HG03354 (cell line): ENCODE data around the gene OPA1.
A peak's percentile ranks its signal among the peaks of the same experiment; 100 is the strongest.
"Not testable (repeated sequence)": the region's sequence is repeated elsewhere in the genome, so short reads cannot be mapped to it uniquely, and the experiment has no call there.

Experiments
- ATAC-seq: cut with Tn5 transposase; IDR thresholded peaks from one replicate; pipeline ENCODE4 v1.9.1; 2021; ENCODE audit warnings: mild to moderate bottlenecking; ENCODE audit not compliant: unreplicated experiment, poor library complexity, severe bottlenecking

Gene OPA1

DNA sequence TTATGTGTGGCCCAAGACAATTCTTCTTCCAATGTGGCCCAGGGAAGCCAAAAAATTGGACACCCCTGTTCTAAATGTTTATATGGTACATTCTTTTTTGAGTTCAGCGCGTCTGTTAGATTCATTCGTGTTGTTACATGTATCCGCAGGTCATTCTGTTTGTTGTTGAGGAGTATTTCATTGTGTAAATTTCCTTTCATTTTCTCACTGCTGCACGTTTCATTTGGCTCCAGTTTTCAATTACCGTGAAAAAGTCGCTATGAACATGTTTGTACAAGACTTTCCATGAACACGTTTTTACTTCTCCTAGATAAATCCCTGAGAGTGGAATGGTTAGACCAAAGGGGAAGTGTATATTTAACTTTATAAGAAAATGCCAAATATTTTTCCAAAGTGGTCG, 7.5 kb upstream of the OPA1 start:
- no peak for ATAC-seq

DNA sequence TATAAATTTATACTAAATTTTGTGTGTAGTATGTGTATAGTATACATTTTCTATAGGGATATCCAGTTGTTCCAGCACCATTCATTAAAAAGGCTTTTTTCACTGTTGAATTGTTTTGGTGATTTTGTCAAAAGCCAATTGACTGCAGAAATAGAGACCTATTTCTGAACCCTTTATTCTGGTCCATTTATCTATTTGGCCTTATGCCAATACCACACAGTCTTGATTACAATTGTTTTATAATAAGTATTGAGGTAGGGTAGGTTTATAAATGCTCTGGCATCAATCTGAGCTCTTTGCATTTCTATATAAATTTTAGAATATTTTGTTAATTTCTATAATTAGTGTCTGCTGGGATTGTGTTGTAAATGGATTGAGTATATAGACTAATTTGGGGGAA, 6.5 kb upstream of the OPA1 start:
- ATAC-seq = no peak

DNA sequence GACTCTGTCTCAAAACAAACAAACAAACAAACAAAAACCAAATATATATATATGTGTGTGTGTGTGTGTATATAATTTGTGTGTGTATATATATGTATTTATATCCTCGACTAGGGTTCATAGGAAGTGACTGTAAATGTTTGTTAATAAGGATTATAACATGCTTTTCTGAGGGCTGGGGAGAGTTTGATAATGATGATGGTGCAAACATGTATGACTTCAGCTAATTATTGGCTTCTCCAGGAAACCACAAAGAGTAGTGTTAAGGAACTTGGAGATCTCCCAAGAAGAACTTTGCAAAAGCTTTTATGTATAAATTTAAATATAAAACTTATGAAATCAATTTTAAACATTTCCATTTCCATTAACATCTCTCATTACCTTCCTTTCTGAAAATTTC, 3.9 kb upstream of the OPA1 start:
- no peak for ATAC-seq

DNA sequence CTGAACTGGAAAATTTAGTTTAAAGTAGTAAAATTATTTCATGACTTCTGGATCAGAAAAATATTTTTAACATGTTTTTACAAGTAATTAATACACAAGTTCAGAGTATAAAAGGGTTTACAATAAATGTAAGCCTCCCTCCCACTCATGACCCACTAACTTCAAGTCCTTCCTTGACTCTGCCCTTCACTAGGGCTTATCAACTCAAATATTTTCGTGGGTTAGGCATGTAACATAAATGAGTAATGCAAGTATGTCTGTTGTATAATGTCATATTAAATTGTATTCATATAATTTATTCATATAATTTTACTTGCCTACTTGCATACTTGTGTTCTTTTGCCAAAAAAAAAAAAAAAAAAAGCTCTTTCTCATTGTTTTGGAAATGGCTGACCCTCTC, 3.4 kb upstream of the OPA1 start:
- no peak for ATAC-seq

DNA sequence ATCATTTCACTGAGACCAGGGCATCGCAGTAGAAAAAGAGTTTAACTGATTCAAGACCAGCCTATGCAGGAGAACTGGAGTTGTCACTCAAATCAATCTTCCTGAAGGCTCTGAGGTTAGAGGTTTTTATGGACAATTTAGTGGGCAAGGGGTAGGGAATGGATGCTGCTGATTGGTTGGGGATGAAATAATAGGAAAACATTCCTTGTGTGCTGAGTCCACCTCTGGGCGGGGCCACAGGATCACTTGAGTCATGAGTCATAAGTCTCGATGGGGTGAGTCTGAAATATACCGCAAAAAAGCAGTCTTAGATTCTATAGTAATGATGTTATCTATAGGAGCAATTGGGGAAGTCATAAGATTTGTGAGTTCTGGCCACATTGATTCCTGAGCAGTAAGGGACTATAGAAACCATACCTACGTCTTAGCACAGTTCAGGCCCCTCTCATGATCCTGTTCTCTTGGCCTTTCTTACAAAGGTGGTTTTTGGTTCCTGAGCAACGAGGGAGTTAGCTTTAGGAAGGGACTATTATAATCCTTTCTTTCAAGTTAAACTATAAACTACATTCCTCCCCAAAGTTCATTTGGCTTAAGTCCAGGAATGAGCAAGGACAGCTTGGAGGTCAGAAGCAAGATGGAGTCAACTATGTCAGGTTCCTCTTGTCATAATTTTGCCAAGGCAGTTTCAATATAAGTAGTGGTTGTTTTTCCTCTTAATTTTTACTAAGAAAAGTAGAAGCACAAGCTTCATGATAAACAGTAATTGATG, 2.7 kb upstream of the OPA1 start:
- ATAC-seq = no peak

DNA sequence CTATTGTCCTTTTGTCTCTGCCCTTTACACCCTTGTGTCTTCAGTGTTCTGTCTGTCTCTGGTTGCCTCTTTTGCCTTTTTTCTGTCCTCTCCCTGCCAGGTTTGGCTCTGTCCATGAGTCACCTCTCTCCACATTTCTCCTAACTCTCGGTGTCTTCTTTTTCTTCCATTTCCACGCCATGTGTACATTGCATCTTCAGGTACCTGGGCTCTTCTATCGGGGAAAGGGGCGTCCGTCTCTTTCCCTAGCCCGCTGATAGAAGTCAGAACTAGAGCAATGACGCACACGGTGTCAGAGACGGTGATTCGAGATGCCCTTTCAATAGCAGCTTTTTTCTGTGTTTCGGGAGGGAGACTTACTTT, 641 bp downstream of the OPA1 start:
- peak; percentile 42 for ATAC-seq

DNA sequence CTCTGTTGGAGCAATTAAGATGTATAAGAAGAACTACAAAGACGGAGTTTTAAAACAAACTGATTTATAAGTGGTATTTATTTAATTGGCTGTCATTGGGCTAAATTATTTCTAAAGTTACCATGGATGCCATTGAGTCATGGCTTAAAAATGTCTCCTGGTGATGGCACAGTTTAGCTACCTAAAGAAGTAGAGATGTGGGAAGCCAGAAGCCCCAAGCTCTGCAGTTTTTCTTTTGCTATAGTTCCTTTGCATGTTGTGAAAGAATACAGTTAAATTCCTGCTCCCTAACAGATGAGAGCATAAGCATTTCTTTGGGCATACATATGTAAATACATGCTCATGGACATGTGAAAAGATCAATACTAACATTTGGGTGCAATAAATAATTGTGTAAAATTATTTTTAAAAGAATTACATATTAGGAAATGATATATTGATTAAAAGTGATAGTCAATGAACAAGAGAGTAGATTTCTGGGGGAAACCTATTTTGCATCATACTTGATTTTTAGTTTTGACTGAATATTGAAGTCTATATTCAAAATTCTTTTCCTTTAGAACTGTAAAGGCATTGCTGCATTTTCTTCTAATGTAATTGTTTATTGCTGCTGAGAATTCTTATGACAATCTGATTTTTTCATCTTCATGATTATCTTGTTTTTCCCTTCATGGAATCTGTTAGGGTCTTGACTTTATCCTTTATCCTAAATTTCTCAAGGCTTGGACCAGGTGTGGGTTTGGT, 2.1 kb downstream of the OPA1 start:
- no peak for ATAC-seq

DNA sequence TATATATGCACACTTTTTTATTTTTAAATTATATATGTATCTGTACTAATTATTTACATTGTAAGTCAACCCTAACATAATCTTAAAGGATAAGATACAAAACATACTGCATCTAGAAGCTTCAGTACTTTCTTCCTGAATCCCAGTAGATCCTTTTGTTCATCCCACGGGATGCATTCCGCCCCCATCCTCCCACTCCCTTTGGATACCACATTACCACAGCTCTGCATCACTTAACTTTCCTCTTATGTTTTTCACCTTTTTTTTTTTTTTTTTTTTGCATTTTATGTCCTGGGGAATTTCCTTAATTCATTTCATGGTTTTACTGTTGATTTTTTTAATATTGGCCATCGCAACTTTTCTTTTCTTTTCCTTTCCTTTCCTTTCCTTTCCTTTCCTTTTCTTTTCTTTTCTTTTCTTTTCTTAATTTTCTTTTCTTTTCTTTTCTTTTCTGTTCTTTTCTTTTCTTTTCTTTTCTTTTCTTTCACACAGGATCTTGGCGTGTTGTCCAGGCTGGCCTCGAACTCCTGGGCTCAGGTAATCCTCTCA, 3.0 kb downstream of the OPA1 start:
- ATAC-seq = no peak

DNA sequence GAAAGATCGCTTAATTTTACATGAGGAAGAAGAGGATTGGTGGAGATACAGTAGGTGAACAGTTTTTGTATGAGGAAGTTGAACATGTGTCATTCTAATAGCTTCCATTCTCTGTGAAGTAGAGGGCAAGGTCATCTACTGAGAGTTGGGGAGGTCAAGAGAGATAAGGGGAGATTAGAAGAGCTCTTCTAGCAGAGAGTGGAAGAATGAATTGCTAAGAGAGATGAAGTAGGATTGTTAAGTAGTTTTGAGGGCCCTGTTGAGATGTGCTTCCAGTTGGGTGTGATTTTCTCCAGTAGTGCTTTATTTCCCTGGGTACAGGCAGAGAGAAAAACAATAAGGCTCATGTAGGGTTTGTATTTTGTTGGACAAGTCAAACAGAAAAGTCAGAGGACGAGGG, 5.2 kb downstream of the OPA1 start:
- no peak for ATAC-seq

DNA sequence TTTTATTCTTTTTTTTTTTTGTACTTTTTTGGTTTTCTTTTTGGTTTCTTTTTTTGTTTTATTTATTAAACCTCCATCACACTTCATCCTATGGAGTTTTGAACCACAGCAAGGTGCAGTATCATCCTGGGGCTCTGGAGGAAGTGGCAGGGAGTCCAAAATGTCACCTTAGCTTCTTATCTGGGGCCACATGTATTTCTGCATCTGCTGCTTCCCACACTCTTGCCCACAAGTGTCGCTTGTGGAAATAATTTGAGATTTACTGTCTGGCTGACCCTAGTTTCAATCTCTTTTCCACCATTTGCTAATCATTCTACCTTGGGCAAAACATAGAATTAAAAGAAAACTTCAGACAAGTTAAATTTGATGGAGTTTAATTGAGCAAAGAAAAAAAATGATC, 6.4 kb downstream of the OPA1 start:
- ATAC-seq = no peak

DNA sequence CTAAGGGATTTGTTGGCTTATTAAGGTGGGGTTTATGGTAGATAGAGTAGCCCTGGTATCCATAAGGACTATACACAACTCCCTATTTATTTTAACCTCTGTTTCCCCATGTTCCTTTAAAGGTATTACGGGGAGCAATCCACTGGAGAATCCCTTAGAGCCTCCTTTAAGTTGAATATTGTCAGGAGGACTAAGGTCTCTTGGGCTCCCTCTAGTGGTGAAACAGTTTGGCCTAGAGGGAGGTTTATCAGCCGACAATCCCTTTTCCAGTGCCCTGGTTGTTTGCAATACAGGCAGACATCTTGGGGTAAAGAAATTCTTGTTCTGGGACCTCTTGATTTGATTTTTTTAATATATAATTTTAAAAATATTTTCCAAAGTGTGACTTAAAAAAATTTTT, 12.9 kb downstream of the OPA1 start:
- ATAC-seq = peak; percentile 70

DNA sequence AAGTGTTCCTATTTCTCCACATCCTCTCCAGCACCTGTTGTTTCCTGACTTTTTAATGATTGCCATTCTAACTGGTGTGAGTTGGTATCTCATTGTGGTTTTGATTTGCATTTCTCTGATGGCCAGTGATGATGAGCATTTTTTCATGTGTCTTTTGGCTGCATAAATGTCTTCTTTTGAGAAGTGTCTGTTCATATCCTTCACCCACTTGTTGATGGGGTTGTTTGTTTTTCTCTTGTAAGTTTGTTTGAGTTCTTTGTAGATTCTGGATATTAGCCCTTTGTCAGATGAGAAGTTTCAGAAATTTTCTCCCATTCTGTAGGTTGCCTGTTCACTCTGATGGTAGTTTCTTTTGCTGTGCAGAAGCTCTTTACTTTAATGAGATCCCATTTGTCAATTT, 13.9 kb downstream of the OPA1 start:
- not testable (repeated sequence) for ATAC-seq

DNA sequence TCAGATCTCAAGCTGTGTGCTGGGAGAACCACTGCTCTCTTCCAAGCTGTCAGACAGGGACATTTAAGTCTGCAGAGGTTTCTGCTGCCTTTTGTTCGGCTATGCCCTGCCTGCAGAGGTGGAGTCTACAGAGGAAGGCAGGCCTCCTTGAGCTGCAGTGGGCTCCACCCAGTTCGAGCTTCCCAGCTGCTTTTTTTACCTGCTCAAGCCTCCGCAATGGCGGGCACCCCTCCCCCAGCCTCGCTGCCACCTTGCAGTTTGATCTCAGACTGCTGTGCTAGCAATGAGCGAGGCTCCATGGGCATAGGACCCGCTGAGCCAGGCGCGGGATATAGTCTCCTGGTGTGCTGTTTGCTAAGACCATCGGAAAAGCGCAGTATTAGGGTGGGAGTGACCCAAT, 17.5 kb downstream of the OPA1 start:
- not testable (repeated sequence) for ATAC-seq

DNA sequence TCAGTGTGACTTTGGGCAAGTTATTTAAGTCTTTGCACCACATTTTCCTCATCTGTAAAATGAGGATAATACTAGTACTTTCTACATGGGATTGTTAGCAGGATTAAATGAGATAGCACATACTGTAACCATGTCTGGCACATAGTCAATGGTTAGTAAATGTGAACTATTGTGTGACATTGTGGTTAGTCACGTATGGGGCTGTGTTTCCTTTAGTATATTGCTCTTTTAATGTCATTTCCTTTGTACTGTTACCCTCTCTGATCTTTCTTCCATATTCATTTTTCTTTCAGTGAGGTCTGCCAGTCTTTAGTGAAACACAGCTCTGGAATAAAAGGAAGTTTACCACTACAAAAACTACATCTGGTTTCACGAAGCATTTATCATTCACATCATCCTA, 21.4 kb downstream of the OPA1 start:
- no peak for ATAC-seq

DNA sequence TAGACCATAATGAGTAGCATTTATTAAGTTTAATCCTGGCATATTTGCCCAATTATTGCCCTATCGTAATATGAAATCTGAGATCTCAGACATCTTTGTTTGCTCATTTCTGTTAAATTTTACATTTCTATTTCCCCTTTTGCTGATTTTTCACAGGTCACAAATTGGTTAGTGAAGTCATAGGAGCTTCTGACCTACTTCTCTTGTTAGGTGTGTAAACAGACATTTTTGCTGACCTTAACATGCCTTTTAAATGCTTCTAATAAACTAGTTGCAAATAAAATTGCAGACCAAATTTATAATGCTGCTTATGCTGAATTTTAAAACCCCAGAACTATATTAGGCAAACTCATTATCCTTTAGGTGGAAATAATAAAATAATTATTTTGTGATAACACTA, 24.6 kb downstream of the OPA1 start:
- ATAC-seq = no peak

DNA sequence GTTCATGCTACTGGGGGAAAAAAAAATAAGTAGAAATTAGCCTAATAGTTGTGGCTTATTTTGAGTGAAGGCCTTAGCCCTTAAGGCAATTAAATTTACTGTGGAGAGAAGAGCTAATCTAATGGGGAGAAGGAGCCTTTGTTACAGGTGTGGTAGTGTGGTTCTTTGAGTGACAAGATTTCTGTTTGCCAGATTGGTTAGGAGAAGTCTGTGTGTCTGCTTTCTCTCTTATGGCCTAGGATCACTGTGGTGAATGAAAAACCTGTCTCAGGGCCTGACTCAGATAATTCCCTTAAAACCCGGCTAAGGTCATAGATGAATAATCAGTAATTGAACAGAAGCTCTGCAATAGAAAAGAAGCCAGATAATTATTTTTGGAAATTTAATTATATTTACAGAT, 27.0 kb downstream of the OPA1 start:
- no peak for ATAC-seq

DNA sequence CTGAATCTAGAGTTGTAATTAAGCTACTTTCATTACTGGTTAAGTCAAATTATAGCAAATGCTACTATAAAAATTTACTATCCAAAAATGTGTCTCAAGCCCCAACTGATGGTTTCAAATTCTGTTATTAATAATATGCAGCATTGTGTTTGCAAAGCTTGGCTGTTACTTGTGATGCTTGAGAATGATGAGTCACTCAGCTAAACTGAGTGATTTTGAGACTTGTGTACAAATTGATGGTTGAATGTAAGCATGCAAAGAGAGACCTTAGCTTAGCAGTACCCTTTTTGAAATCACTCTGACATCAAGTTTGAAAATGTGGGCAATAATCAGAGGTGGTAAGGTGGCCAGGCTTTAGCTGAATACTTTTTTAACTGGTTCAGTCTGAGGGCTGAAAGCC, 27.6 kb downstream of the OPA1 start:
- ATAC-seq = peak; percentile 77

DNA sequence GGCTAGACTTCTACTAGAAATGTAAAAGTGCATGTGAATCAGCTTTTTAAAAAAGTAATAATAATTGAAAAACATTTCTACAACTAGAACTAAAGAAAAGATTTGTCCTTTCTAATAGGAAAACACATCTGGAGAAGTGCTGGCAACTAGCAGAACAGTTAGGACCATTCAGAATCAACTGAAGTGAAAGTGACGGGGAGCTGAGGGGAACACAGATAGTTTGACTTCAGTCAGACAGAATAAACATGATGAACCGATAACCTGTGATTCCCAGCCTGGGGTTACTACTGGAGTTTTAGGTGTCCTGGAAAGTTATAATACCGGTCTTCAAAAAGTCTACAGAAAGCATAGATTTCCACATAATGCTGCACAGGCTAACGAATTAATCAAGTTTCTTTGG, 28.1 kb downstream of the OPA1 start:
- peak; percentile 33 for ATAC-seq

DNA sequence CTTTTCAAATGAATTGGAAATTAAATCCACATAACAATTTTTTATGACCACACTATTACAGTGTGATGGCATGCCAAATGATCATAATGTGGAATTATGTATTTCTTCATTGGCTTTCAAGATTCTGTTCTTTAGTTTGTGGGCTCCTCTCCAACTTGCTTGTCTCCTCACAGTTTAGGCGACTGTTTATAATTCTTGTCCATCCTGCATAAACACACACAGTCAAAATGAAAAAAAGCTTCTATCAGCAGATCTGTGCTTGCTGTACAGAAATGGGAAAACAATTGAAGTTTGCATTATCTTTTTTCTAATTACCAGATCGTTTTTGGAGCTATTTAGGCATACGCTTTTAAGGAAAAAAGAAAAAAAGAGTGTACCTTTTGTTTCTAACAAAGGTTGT, 37.0 kb downstream of the OPA1 start:
- no peak for ATAC-seq

DNA sequence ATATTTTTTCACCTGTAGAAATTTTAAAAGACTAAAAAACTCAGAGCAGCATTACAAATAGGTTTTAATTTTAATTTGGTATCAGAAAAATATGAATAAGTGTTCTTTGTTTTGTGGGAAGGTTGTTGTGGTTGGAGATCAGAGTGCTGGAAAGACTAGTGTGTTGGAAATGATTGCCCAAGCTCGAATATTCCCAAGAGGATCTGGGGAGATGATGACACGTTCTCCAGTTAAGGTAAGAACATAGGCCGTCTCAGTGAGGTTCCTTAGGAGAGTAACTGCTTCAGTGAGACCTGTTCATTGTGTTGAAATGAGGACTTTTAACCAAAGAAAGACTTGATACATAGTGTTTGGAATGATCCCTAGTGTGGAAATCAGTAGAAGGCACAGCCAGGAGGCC, 44.8 kb downstream of the OPA1 start:
- ATAC-seq = no peak

DNA sequence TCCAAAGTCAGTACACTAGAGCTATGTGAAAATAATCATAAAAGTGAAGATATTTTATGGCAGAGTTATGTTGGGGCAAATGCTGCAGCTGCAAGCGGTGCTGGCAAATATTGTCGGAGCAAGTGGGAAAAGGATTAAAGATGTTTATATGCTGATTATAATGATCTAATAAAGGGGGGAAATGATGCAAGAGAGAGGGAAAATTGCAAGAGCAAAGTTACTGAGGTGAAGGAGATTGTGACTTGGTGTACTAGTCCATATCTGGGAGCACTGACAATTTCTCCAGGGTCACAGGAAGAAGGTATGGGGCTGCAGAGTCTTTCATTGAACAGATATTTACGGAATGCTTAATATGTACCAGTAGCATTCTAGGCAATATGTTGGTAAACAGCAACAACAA, 45.8 kb downstream of the OPA1 start:
- no peak for ATAC-seq
